Endothelial cell (in vitro differentiated cells): ENCODE measurements around the gene CALR3. TPM values are rescaled to one million over a fixed set of nuclear protein-coding genes. Genes with fewer than 3 reads are reported as not detected.
A peak's percentile ranks its signal among the peaks of the same experiment; 100 is the strongest.

ENCODE experiments used
- DNase-seq: peaks from one replicate; pipeline ENCODE4 v3.0.0; 2021; ENCODE audit warnings: low spot score
- H3K27ac Mint-ChIP-seq: one replicate; pipeline ENCODE4 v1.8.0; 2021; ENCODE audit warnings: mixed read lengths, inconsistent platforms; ENCODE audit not compliant: unreplicated experiment
- H3K27me3 Mint-ChIP-seq: one replicate; pipeline ENCODE4 v1.8.0; 2021; ENCODE audit warnings: mild to moderate bottlenecking, moderate library complexity, mixed read lengths, inconsistent platforms; ENCODE audit not compliant: unreplicated experiment
- H3K36me3 Mint-ChIP-seq: one replicate; pipeline ENCODE4 v1.8.0; 2021; ENCODE audit warnings: mild to moderate bottlenecking, low read depth, mixed read lengths, inconsistent platforms; ENCODE audit not compliant: unreplicated experiment
- H3K4me1 Mint-ChIP-seq: one replicate; pipeline ENCODE4 v1.8.0; 2021; ENCODE audit warnings: mild to moderate bottlenecking, mixed read lengths, inconsistent platforms; ENCODE audit not compliant: unreplicated experiment
- H3K4me3 Mint-ChIP-seq: one replicate; pipeline ENCODE4 v1.8.0; 2021; ENCODE audit warnings: mild to moderate bottlenecking, mixed read lengths, inconsistent platforms; ENCODE audit not compliant: unreplicated experiment
- H3K9me3 Mint-ChIP-seq: one replicate; pipeline ENCODE4 v1.8.0; 2021; ENCODE audit warnings: mixed read lengths, inconsistent platforms; ENCODE audit not compliant: unreplicated experiment
- CTCF ChIP-seq: fragments of 200-600 bp; sonication (generic); IDR thresholded peaks from one replicate; pipeline ENCODE4 v1.5.0; 2021; ENCODE audit warnings: antibody characterized with exemption; ENCODE audit not compliant: unreplicated experiment
- total RNA-seq: library from RNA; stranded (reverse); fragmentation: NEBNext Ultra II Directional; extraction: Animal tissue kit (Norgen Biotek cat#: 25700); gene quantifications from one replicate; pipeline ENCODE4 v1.2.1, GENCODE V29; 2021; ENCODE audit not compliant: unreplicated experiment

The CALR3 gene
- total RNA-seq, 1 donor from 2014 or later: not detected

- peaks cover 24% of the 10 kb centered on the region for H3K4me1 Mint-ChIP-seq
- H3K27me3 Mint-ChIP-seq: peaks cover 11% of the 10 kb centered on the region
- H3K9me3 Mint-ChIP-seq: no peaks in the 10 kb centered on the region
- TF ChIP-seq CTCF: no peak
- peaks cover 26% of the 10 kb centered on the region for H3K36me3 Mint-ChIP-seq
- H3K4me3 Mint-ChIP-seq: peak overlapping the region; percentile 92
- DNase-seq: peak; percentile 38
- H3K27ac Mint-ChIP-seq: peak overlapping the region; percentile 90
Observed at GRCh38 chr19:16541526-16542044, 45.6 kb upstream of the CALR3 start.

- no peak for TF ChIP-seq CTCF
- peaks cover 28% of the 10 kb centered on the region for H3K36me3 Mint-ChIP-seq
- no peaks in the 10 kb centered on the region for H3K9me3 Mint-ChIP-seq
- H3K27ac Mint-ChIP-seq: peak overlapping the region; percentile 90
- peaks cover 11% of the 10 kb centered on the region for H3K27me3 Mint-ChIP-seq
- no peak for DNase-seq
- peak overlapping the region; percentile 92 for H3K4me3 Mint-ChIP-seq
- H3K4me1 Mint-ChIP-seq: peaks cover 24% of the 10 kb centered on the region
Observed at GRCh38 chr19:16540948-16541347, 45.0 kb upstream of the CALR3 start.

GRCh38 chr19:16537111-16537510 lies 41.1 kb upstream of the CALR3 start:
- Mint-ChIP-seq H3K27ac (no peak overlapping the region), H3K27me3 (peaks cover 8% of the 10 kb centered on the region), H3K36me3 (peaks cover 39% of the 10 kb centered on the region), H3K4me3 (no peak overlapping the region), H3K4me1 (peaks cover 15% of the 10 kb centered on the region), H3K9me3 (no peaks in the 10 kb centered on the region)
- DNase-seq: no peak
- TF ChIP-seq CTCF: no peak

DNA sequence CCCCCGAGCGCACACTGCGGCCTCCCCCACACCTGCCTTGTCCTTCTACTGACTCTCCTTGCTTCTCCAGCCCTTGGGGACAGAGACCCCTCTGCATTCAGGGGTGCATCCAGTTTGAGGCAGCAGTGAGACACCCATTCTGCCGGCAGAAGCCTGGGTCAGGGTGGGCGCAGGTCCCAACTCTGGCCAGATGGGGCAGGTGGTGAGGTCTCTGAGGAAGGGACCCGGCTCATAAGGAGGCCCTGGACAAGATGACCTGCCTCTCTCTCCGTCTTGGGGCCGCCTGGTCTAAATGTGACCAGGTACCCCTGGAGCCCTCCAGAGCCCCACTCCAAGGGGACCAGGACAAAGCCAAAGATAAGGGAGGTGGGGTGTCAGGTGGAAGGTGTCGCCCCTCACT lies 40.2 kb upstream of the CALR3 start:
- TF ChIP-seq CTCF: no peak
- Mint-ChIP-seq H3K4me1 (peaks cover 9% of the 10 kb centered on the region), H3K36me3 (peaks cover 47% of the 10 kb centered on the region), H3K9me3 (no peaks in the 10 kb centered on the region), H3K27me3 (peaks cover 8% of the 10 kb centered on the region), H3K27ac (no peak overlapping the region), H3K4me3 (no peak overlapping the region)
- DNase-seq: no peak

DNA sequence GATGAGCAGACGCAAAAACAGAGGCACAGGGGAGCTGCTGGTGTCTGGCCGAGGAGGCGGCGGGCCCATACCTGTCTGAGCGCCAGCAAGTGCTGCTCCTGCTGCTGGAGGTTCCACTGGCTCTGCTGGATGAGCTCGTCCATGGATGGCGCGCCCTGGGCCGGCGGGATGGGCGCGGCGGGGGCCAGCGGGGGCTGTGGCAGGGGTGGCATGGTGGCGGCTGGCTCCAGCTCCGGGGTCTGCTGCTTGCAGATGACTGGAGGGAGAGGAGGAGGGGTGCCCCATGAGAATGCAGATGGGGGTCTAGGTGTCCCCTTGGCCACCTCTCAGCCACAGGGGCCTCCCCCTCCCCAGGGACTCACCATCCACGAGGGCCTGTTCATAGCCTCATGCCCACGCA lies 39.4 kb upstream of the CALR3 start:
- Mint-ChIP-seq H3K4me1 (peaks cover 5% of the 10 kb centered on the region), H3K27me3 (peaks cover 8% of the 10 kb centered on the region), H3K9me3 (no peaks in the 10 kb centered on the region), H3K27ac (no peak overlapping the region), H3K36me3 (peaks cover 49% of the 10 kb centered on the region), H3K4me3 (no peak overlapping the region)
- DNase-seq: no peak
- no peak for TF ChIP-seq CTCF
